GM21529 (cell line): Measurements from ENCODE around the gene PRORP.
"Not testable (repeated sequence)": the region's sequence is repeated elsewhere in the genome, so short reads cannot be mapped to it uniquely, and the experiment has no call there.

ENCODE experiments used
- ATAC-seq: cut with Tn5 transposase; IDR thresholded peaks from one replicate; pipeline ENCODE4 v1.9.1; 2021; ENCODE audit not compliant: unreplicated experiment

The PRORP gene

GRCh38 chr14:35121887-35122695 is at the start of gene PRORP, which contains the start of gene PPP2R3C:
TSS of gene PRORP (plus strand) at chr14:35122552. CDS start at chr14:35123246, 694 bp downstream.
TSS of gene PPP2R3C (minus strand) at chr14:35121990. CDS start at chr14:35121959, 31 bp downstream.
- ATAC-seq = peak; percentile 87

GRCh38 chr14:35073486-35073885 is 48.9 kb upstream of the PRORP start:
- no peak for ATAC-seq

- no peak for ATAC-seq
Measured at GRCh38 chr14:35078082-35078481, 44.3 kb upstream of the PRORP start.

GRCh38 chr14:35079742-35080141 is 42.6 kb upstream of the PRORP start:
- no peak for ATAC-seq

- ATAC-seq = no peak
Measured at GRCh38 chr14:35083530-35084150, 38.7 kb upstream of the PRORP start.

GRCh38 chr14:35085441-35085840 is 36.9 kb upstream of the PRORP start:
- no peak for ATAC-seq

- ATAC-seq = no peak
Measured at GRCh38 chr14:35088514-35088913, 33.8 kb upstream of the PRORP start.

- ATAC-seq = not testable (repeated sequence)
Measured at GRCh38 chr14:35094645-35095044, 27.7 kb upstream of the PRORP start.

GRCh38 chr14:35107866-35108265 is 14.5 kb upstream of the PRORP start:
- ATAC-seq = no peak

GRCh38 chr14:35112641-35113040 is 9.7 kb upstream of the PRORP start:
- no peak for ATAC-seq

GRCh38 chr14:35113308-35113950 is 8.9 kb upstream of the PRORP start:
- no peak for ATAC-seq

GRCh38 chr14:35114036-35114435 is 8.3 kb upstream of the PRORP start:
- ATAC-seq = no peak

GRCh38 chr14:35116242-35116641 is 6.1 kb upstream of the PRORP start:
- no peak for ATAC-seq

- ATAC-seq = no peak
Measured at GRCh38 chr14:35117112-35117511, 5.2 kb upstream of the PRORP start.

- peak; percentile 0 for ATAC-seq
Measured at GRCh38 chr14:35121026-35121886, 1.1 kb upstream of the PRORP start.

GRCh38 chr14:35122696-35123387 is 490 bp downstream of the PRORP start:
- ATAC-seq = peak; percentile 0

GRCh38 chr14:35123388-35123703 is 994 bp downstream of the PRORP start:
- no peak for ATAC-seq

GRCh38 chr14:35124127-35124526 is 1.8 kb downstream of the PRORP start:
- ATAC-seq = no peak

GRCh38 chr14:35133542-35134328 is 11.4 kb downstream of the PRORP start:
- ATAC-seq = no peak
